ENCODE data around the gene CORIN. TPM values are rescaled to one million over a fixed set of nuclear protein-coding genes. Genes with fewer than 3 reads are reported as not detected.

CORIN gene
- total RNA-seq, 6 experiments from 2014 or later: 0.12 to 0.44 (median 0.16) TPM; not detected in 1

GRCh38 chr4:47704693-47705325 lies 133.1 kb downstream of the CORIN start:
- peak; percentile 5 to 43 (median 31) for TF ChIP-seq CTCF (IDR thresholded peaks at IDR 0.05)
- peak; percentile 53 for TF ChIP-seq POLR2A (IDR thresholded peaks at IDR 0.05)
- intact Hi-C loops (cut with DNase I): loop anchor here in 1 of 2 donors (10.0 kb wide), 1 partner anchor 130 kb away; the partner anchor contains the start of gene CORIN
- H3K4me3 ChIP-seq: peak overlapping the region in 2 of 3 donors; percentile 31 to 46

DNA sequence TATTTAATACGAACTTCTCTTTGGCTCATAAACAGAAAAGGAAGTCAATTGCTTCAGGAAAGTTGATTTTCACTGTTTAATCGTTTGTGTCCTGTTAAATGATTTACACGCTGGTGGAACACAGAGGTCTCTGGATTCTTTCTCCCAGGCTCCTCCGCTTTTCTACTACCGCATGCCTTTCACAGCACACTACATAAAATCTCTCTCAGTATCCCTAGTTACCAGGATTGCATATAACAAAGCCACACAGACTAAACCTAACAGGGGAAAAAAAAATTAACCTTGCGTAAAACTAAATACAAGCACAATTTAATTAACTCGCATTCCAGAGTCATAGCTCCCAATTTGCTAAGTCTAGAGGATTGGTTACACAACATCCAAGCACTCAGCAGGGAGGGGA lies 133.9 kb downstream of the CORIN start:
- intact Hi-C loops (cut with DNase I): loop anchor here in 1 of 2 donors (10.0 kb wide), 1 partner anchor 131 kb away; the partner anchor contains the start of gene CORIN
- Histone ChIP-seq H3K4me3 (peak overlapping the region in 1 of 3 donors; percentile 31), H3K27me3 (no peaks in the 10 kb centered on the region), H3K4me1 (peaks cover 0 to 23% (median 4%) of the 10 kb centered on the region in 4 donors), H3K9me3 (no peaks in the 10 kb centered on the region), H3K27ac (peak overlapping the region; percentile 10 to 86 (median 83)), H3K36me3 (no peaks in the 10 kb centered on the region)
- TF ChIP-seq CTCF (IDR thresholded peaks at IDR 0.05): no peak
- no peak for TF ChIP-seq POLR2A (IDR thresholded peaks at IDR 0.05)
- WGBS (ENCODE audit: insufficient coverage, low coverage, low lambda C conversion rate, missing lambda C conversion rate): 21% methylated on average over 7 of the region's 7 CpGs
- ATAC-seq (peak; percentile 54 to 75 (median 62)), DNase-seq (no peak)

More at GRCh38 chr4:47704693-47705325, 133.1 kb downstream of the CORIN start:
- no peaks in the 10 kb centered on the region for H3K36me3 ChIP-seq
- peak overlapping the region; percentile 10 to 86 (median 83) for H3K27ac ChIP-seq
- H3K9me3 ChIP-seq: no peaks in the 10 kb centered on the region
- ATAC-seq: peak; percentile 87 to 92 (median 88)
- no peaks in the 10 kb centered on the region for H3K27me3 ChIP-seq
- peaks cover 0 to 23% (median 4%) of the 10 kb centered on the region in 4 donors for H3K4me1 ChIP-seq
- WGBS (ENCODE audit: insufficient coverage, low coverage, low lambda C conversion rate, missing lambda C conversion rate): 16% methylated on average over 8 of the region's 11 CpGs
- peak; percentile 49 to 86 (median 70) for DNase-seq

GRCh38 chr4:47703008-47703407 lies 134.9 kb downstream of the CORIN start:
- no peak overlapping the region for H3K4me3 ChIP-seq
- H3K9me3 ChIP-seq: no peaks in the 10 kb centered on the region
- H3K27me3 ChIP-seq: no peaks in the 10 kb centered on the region
- DNase-seq: no peak
- intact Hi-C loops (cut with DNase I): loop anchor here in 1 of 2 donors (10.0 kb wide), 1 partner anchor 132 kb away; the partner anchor contains the start of gene CORIN
- peaks cover 0 to 23% (median 4%) of the 10 kb centered on the region in 4 donors for H3K4me1 ChIP-seq
- 73% methylated on average over 5 of the region's 5 CpGs for WGBS (ENCODE audit: insufficient coverage, low coverage, low lambda C conversion rate, missing lambda C conversion rate)
- TF ChIP-seq CTCF (IDR thresholded peaks at IDR 0.05) (no peak), POLR2A (IDR thresholded peaks at IDR 0.05) (no peak)
- no peaks in the 10 kb centered on the region for H3K36me3 ChIP-seq
- ATAC-seq: no peak
- H3K27ac ChIP-seq: peak overlapping the region in 1 of 3 donors; percentile 83

DNA sequence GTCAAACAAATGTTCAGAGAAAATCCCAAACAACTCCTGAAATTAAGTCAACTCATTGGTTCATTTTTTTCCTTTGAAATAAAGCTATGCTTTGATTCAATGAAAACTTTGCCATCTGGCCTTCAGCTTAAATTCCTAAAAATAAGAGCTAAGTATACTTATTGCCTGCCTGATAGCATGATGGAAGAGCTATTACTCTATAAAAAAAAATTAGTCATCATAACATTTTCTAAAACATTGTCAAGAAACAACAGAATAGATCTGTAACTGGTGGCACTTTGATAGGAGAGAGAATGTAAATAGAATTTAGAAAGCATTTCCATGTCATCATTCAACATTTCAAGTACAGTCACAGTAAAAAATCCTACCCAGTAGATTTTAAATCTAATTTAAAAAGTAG lies 136.6 kb downstream of the CORIN start:
- ATAC-seq (no peak), DNase-seq (no peak)
- H3K36me3 ChIP-seq: no peaks in the 10 kb centered on the region
- TF ChIP-seq CTCF (IDR thresholded peaks at IDR 0.05): no peak
- no peak for TF ChIP-seq POLR2A (IDR thresholded peaks at IDR 0.05)
- H3K27ac ChIP-seq: no peak overlapping the region
- H3K4me1 ChIP-seq: peaks cover 0 to 23% (median 4%) of the 10 kb centered on the region in 4 donors
- H3K27me3 ChIP-seq: no peaks in the 10 kb centered on the region
- H3K9me3 ChIP-seq: no peaks in the 10 kb centered on the region
- intact Hi-C loops (cut with DNase I): loop anchor here in 1 of 2 donors (10.0 kb wide), 1 partner anchor 134 kb away; the partner anchor contains the start of gene CORIN
- no peak overlapping the region for H3K4me3 ChIP-seq
